ENCODE data around the gene RASGEF1C. TPM values are rescaled to one million over a fixed set of nuclear protein-coding genes. Genes with fewer than 3 reads are reported as not detected.

Gene RASGEF1C
- total RNA-seq, 2 donors from 2014 or later = 0.17 TPM; not detected in 1

- peak; percentile 0 to 16 for DNase-seq
These were observed 93.5 kb downstream of the RASGEF1C start for GRCh38 chr5:180115326-180116076.

GRCh38 chr5:180114304-180115003 is 94.6 kb downstream of the RASGEF1C start:
- DNase-seq (peak; percentile 1 to 20), ATAC-seq (no peak)
- intact Hi-C loops (cut with DNase I, micrococcal nuclease) = no loop called here

More at GRCh38 chr5:180115326-180116076, 93.5 kb downstream of the RASGEF1C start:
- intact Hi-C loops (cut with DNase I, micrococcal nuclease) = no loop called here
- no peak for ATAC-seq

GRCh38 chr5:180113660-180114303 is 95.2 kb downstream of the RASGEF1C start:
- DNase-seq (peak in 1 of 2 donors; percentile 15), ATAC-seq (no peak)
- intact Hi-C loops (cut with DNase I, micrococcal nuclease) = no loop called here

GRCh38 chr5:180112181-180112861 is 96.7 kb downstream of the RASGEF1C start:
- intact Hi-C loops (cut with DNase I, micrococcal nuclease) = no loop called here
- ATAC-seq = no peak
- DNase-seq = no peak

- intact Hi-C loops (cut with DNase I, micrococcal nuclease) = no loop called here
- no peak for ATAC-seq
- peak in 1 of 2 donors; percentile 17 for DNase-seq
These were observed 97.6 kb downstream of the RASGEF1C start for GRCh38 chr5:180111273-180112002.

- intact Hi-C loops (cut with DNase I, micrococcal nuclease) = no loop called here
- DNase-seq = no peak
- no peak for ATAC-seq
These were observed 99.1 kb downstream of the RASGEF1C start for GRCh38 chr5:180109920-180110319.

- intact Hi-C loops (cut with DNase I, micrococcal nuclease) = no loop called here
- DNase-seq (no peak), ATAC-seq (no peak)
These were observed 102.0 kb downstream of the RASGEF1C start for GRCh38 chr5:180107005-180107404.

GRCh38 chr5:180105827-180106312 is 103.1 kb downstream of the RASGEF1C start:
- no peak for DNase-seq
- intact Hi-C loops (cut with DNase I, micrococcal nuclease) = no loop called here
- ATAC-seq = no peak

- ATAC-seq (no peak), DNase-seq (no peak)
- intact Hi-C loops (cut with DNase I, micrococcal nuclease) = no loop called here
These were observed 104.9 kb downstream of the RASGEF1C start for GRCh38 chr5:180104168-180104530.

- ATAC-seq = no peak
- intact Hi-C loops (cut with DNase I, micrococcal nuclease) = no loop called here
- DNase-seq = no peak
These were observed 105.4 kb downstream of the RASGEF1C start for GRCh38 chr5:180103487-180104167.

GRCh38 chr5:180102636-180103035 is 106.4 kb downstream of the RASGEF1C start:
- intact Hi-C loops (cut with DNase I, micrococcal nuclease) = no loop called here
- DNase-seq = no peak
- no peak for ATAC-seq

- ATAC-seq = no peak
- no peak for DNase-seq
- intact Hi-C loops (cut with DNase I, micrococcal nuclease) = no loop called here
These were observed 107.4 kb downstream of the RASGEF1C start for GRCh38 chr5:180101451-180102105.

- intact Hi-C loops (cut with DNase I, micrococcal nuclease) = no loop called here
- ATAC-seq = no peak
- DNase-seq = no peak
These were observed 108.2 kb downstream of the RASGEF1C start for GRCh38 chr5:180100621-180101450.

- intact Hi-C loops (cut with DNase I, micrococcal nuclease) = no loop called here
- no peak for DNase-seq
- ATAC-seq = no peak
These were observed 109.0 kb downstream of the RASGEF1C start for GRCh38 chr5:180099733-180100611.

- DNase-seq (no peak), ATAC-seq (no peak)
- intact Hi-C loops (cut with DNase I, micrococcal nuclease) = no loop called here
These were observed 109.8 kb downstream of the RASGEF1C start for GRCh38 chr5:180098991-180099732.
